HUES6 (cell line): ENCODE results near the gene ZDHHC24.
"Not testable (repeated sequence)": the region's sequence is repeated elsewhere in the genome, so short reads cannot be mapped to it uniquely, and the experiment has no call there.

Source experiments
- H3K27ac ChIP-seq: 2 replicates; pipeline ENCODE4 v1.7.0; 2013; ENCODE audit warnings: low read depth, mild to moderate bottlenecking, low read length, inconsistent platforms
- H3K27me3 ChIP-seq: 2 replicates; pipeline ENCODE4 v1.6.1; 2013; ENCODE audit warnings: low read length; ENCODE audit not compliant: control insufficient read depth, insufficient read depth
- H3K36me3 ChIP-seq: 2 replicates; pipeline ENCODE4 v1.6.1; 2013; ENCODE audit warnings: low read length; ENCODE audit not compliant: control insufficient read depth, insufficient read depth
- H3K4me1 ChIP-seq: 2 replicates; pipeline ENCODE4 v1.6.1; 2013; ENCODE audit warnings: low read length; ENCODE audit not compliant: control insufficient read depth, insufficient read depth
- H3K4me3 ChIP-seq: 2 replicates; pipeline ENCODE4 v1.5.1; 2013; ENCODE audit warnings: low read depth, low read length
- H3K9ac ChIP-seq: one replicate; pipeline ENCODE4 v1.6.1; 2013; ENCODE audit warnings: mild to moderate bottlenecking, low read length
- H3K9me3 ChIP-seq: 2 replicates; pipeline ENCODE4 v1.6.1; 2013; ENCODE audit warnings: low read depth, low read length; ENCODE audit not compliant: control insufficient read depth, insufficient read depth

Gene ZDHHC24, protein sequence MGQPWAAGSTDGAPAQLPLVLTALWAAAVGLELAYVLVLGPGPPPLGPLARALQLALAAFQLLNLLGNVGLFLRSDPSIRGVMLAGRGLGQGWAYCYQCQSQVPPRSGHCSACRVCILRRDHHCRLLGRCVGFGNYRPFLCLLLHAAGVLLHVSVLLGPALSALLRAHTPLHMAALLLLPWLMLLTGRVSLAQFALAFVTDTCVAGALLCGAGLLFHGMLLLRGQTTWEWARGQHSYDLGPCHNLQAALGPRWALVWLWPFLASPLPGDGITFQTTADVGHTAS

DNA sequence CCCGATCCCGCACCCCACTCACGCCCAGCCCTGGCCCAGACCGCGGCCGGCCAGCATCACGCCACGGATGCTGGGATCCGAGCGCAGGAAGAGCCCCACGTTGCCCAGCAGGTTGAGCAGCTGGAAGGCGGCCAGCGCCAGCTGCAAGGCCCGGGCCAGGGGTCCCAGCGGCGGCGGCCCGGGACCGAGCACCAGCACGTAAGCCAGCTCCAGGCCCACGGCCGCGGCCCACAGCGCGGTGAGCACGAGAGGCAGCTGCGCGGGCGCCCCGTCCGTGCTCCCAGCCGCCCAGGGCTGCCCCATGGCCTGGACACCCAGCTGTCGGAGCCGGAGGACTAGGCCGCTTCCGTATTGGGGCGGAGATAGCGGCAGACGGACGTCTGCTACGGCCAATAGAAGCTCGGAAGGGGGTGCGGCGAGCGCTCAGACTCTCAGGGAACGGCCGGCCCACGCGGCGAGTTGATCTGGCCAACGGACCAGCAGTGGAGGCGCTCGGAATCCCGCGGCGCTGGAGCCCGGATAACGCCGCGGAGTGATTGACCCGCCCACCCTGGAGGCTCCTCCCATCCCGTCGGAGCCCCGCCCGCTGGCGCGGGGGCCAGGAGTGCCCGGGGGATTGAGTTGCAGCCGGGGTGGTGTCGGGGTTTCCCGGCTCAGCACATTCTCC, at the start of gene ZDHHC24:
Gene ZDHHC24, minus strand, starts transcription at position 348 of the 667 bp plus-strand sequence. Its CDS starts 45 bp downstream, at position 303.
- no peaks in the 10 kb centered on the region for H3K9me3 ChIP-seq
- H3K27me3 ChIP-seq, result no peaks in the 10 kb centered on the region
- peak within 1 kb of the TSS; percentile 72 for H3K9ac ChIP-seq
- peaks cover 15% of the 10 kb centered on the region for H3K36me3 ChIP-seq
- peak within 1 kb of the TSS; percentile 42; the same call in 1 of the 2 replicates for H3K27ac ChIP-seq
- peak within 1 kb of the TSS; percentile 85 for H3K4me3 ChIP-seq
- peaks cover 33% of the 10 kb centered on the region for H3K4me1 ChIP-seq

DNA sequence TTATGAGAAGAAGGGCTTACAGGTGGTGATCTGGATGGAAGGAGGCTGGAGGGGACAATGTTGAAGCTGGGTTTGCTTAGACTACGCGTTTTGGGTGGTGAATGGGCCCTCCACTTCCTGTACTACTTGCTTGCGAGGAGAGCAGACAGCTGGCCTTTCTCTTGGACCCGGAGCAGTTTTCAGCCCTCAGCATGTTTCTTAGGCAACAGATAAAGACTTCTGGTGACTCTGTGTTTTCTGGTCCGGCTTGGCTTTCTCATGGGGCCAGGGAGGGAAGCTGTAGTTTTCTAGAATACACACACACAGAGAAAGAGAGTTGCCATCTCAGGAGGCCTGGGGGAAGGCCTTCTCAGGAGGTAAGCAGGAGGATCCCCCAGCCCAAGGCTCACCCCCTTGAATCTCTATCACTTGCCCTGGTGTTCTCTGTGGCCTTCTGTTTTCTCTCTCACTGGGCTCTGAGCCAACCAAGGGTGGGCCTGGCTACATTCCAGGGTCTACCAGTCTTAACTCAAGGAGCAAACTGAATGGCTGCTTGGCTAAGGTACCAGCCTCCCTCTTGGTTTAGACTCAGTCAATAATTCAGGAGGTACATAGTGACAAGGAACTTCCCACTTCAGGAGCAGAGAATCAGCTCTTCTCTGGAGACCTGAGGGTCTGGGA, 49.5 kb upstream of the ZDHHC24 start:
- Histone ChIP-seq H3K9me3 (peaks cover 7% of the 10 kb centered on the region; the same call in 1 of the 2 replicates), H3K4me3 (no peak overlapping the region), H3K9ac (no peak overlapping the region), H3K27ac (no peak overlapping the region), H3K27me3 (0 out of 2 replicates have a peak, but pooled peaks cover 3% of the 10 kb centered on the region), H3K36me3 (peaks cover 23% of the 10 kb centered on the region), H3K4me1 (peaks cover 14% of the 10 kb centered on the region)

DNA sequence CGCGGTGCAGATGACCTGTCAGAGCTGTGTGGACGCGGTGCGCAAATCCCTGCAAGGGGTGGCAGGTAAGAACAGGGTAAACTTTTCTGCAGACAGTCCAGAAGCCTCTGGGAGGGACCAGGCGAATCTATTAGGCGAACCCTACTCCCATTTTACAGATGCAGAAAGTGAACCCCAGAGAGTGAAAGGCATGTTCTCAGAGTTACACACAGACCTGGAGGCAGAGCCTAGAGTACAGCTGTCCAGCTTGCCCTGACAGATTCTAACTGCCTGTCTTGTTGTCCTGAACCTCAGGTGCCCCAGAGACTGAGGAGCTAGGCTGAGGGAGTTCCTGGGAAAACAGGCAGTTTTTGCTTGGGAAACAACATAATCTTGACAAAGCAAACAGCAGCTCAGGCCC, 47.8 kb upstream of the ZDHHC24 start:
- Histone ChIP-seq H3K36me3 (peaks cover 6% of the 10 kb centered on the region), H3K27ac (no peak overlapping the region)

DNA sequence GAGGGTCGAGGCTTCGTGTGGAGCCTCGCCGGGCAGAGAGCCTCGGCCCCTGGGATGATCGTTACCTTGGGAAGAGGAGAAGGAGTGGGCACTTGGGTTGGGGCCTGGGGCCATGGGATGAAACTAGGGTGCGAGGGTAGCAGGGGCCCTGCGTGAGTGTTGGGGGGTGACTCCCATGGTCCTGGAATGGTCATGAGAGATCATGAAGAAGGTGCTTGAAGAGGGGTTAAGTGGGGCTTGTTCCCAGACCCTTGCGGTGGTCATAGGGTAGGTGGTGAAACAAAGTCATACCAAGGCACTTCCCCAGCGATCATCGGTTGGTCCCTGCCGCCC, 47.4 kb upstream of the ZDHHC24 start:
- Histone ChIP-seq H3K27me3 (0 out of 2 replicates have a peak, but pooled peaks cover 3% of the 10 kb centered on the region), H3K4me3 (peak overlapping the region; percentile 77), H3K9me3 (peaks cover 7% of the 10 kb centered on the region; the same call in 1 of the 2 replicates), H3K36me3 (peaks cover 6% of the 10 kb centered on the region), H3K27ac (no peak overlapping the region), H3K9ac (peak overlapping the region; percentile 81), H3K4me1 (peaks cover 14% of the 10 kb centered on the region)

More for the DNA sequence above, 47.8 kb upstream of the ZDHHC24 start:
- Histone ChIP-seq H3K4me3 (peak overlapping the region; percentile 77), H3K4me1 (peaks cover 14% of the 10 kb centered on the region), H3K27me3 (0 out of 2 replicates have a peak, but pooled peaks cover 3% of the 10 kb centered on the region), H3K9ac (peak overlapping the region; percentile 81), H3K9me3 (peaks cover 7% of the 10 kb centered on the region; the same call in 1 of the 2 replicates)

DNA sequence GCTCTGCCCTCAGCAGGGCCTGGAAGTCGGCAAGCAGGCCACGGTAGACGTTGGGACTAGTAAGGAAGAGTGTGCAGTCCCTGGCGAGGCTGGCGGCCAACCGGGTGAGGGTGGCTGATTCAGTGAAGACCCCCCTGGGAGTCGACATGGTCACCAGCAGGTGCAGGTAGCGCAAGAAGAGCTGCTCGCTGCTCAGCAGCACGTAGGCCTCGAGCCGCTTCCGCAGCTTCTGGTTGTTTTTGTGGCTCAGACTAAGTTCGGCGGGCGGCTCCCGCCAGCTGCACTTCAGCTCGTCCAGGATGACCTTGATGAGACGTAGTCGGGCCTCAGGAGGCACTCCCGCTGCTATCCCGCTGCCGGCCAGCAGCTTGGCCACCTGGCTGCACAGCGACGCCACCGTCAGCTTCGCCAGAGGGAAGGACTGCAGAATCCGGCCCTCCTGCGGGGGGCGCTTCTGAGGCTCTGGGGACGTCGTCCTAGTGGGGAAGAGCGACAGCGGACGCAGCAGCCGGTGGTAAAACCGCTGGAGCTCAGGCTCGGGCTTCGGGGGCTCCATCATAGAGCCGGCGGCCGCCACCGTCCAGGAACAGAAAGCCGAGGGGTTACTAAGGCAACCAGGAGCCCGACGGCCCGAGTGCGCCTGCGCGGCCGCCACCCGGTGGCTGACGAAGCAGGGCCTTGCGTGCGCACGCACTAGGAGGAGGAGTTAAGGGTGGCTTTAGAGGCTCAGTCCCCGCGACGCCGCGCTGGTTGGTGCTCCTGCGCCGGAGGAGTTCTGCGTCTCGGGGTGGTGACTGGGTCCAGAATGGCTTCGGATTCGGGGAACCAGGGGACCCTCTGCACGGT, 46.8 kb upstream of the ZDHHC24 start, which contains the start of the genes CCDC87 and CCS:
Gene CCDC87, minus strand, starts transcription at position 607 of the 846 bp plus-strand sequence. Its CDS starts 48 bp downstream, at position 559.
Gene CCS, plus strand, starts transcription at position 729 of the 846 bp plus-strand sequence. Its CDS starts 77 bp downstream, at position 806.
- Histone ChIP-seq H3K9me3 (peaks cover 7% of the 10 kb centered on the region; the same call in 1 of the 2 replicates), H3K36me3 (peaks cover 6% of the 10 kb centered on the region), H3K27ac (no peak within 1 kb of the TSS), H3K27me3 (0 out of 2 replicates have a peak, but pooled peaks cover 3% of the 10 kb centered on the region), H3K4me1 (peaks cover 14% of the 10 kb centered on the region), H3K4me3 (peak within 1 kb of the TSS; percentile 77), H3K9ac (peak within 1 kb of the TSS; percentile 81)

DNA sequence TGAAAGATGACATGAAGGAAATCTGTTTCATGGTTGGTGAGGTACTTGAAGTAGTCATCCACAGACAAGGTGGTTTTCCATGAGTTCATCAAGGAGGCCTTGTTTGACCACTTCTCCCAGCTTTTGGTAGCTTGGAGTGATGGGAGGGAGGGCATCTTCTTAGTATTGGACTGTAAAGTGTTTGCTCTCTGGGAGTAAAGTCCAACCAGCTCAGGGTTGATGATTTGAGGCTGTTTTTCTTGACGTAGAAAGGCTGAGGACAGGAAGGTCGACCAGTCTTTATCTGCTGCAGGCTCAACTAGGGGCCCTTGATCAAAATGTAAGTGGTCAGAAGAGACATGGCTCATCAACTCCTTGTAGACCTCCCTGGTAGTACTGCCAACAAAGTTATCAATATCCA, 45.3 kb upstream of the ZDHHC24 start:
- Histone ChIP-seq H3K36me3 (peaks cover 10% of the 10 kb centered on the region), H3K9me3 (peaks cover 11% of the 10 kb centered on the region), H3K9ac (no peak overlapping the region), H3K4me1 (peaks cover 14% of the 10 kb centered on the region), H3K4me3 (no peak overlapping the region), H3K27ac (no peak overlapping the region), H3K27me3 (0 out of 2 replicates have a peak, but pooled peaks cover 3% of the 10 kb centered on the region)

DNA sequence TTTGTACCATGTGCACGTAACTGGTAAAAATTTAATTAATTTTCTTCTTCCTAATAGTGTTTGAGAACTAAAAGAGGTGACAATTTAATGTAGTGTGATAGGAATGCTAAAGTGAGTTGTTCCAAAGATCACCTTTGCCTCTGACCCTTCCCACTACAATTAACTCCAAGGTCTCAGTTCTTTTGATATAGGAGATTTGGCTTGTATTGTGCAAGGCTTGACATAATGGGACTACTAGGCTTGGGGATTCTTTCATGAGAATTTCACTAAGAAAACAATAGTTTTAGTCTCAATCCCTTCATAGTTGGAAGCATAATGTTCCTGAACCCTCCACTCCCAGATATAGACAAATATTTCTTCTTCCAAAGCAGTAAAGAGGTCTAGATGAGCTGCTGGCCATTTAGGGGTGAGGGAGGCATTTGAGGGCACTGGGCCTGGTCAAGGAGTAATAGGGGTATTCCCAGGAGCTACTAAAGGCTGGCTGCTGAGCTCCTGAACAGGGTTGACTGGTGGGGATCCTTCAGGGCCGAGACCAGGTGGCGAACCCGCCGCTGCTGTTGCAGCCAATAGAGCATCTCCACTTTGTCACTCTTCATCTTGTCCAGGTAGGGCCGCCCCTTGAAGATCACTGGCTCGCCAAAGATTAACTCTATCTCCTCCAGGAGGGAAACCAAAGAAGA, 44.3 kb upstream of the ZDHHC24 start:
- Histone ChIP-seq H3K27me3 (0 out of 2 replicates have a peak, but pooled peaks cover 3% of the 10 kb centered on the region), H3K9me3 (peaks cover 15% of the 10 kb centered on the region)

DNA sequence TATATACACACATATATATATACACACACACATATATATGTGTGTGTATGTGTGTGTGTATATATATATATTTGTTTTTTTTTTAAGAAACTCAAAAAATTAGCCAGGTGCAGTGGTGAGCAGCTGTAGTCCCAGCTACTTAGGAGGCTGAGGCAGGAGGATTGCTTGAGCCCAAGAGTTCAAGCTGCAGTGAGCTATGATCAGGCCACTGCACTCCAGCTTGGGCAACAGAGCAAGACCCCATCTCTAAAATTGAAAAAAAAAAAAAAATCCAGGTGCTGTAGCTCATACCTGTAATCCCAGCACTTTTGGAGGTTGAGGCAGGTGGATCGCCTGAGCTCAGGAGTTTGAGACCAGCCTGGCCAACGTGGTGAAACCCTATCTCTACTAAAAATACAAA, 43.5 kb upstream of the ZDHHC24 start:
- not testable (repeated sequence) for H3K36me3 ChIP-seq, H3K9ac ChIP-seq, H3K4me3 ChIP-seq, H3K27ac ChIP-seq, H3K27me3 ChIP-seq
- H3K9me3 ChIP-seq, result peaks cover 15% of the 10 kb centered on the region
- peaks cover 14% of the 10 kb centered on the region for H3K4me1 ChIP-seq

More for the DNA sequence above, 44.3 kb upstream of the ZDHHC24 start:
- Histone ChIP-seq H3K27ac (no peak overlapping the region), H3K4me1 (peaks cover 14% of the 10 kb centered on the region), H3K36me3 (peaks cover 9% of the 10 kb centered on the region), H3K9ac (no peak overlapping the region), H3K4me3 (no peak overlapping the region)

DNA sequence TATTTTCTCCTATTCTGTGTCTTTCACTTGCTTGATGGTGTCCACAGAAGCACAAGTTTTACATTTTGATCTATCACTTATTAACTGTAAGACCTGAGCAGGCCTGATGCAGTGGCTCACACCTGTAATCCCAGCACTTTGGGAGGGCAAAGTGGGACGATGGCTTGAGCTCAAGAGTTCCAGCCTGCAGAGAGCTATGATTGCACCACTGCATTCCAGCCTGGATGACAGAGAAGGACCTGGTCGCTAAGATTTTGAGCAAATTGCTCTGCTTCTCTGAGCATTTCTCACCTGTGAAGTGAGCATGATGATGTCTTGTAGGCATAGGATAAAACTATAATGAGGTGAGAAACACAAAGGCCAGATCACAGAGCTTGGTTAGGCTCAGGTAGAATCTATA, 40.3 kb upstream of the ZDHHC24 start:
- Histone ChIP-seq H3K27ac (no peak overlapping the region), H3K27me3 (0 out of 2 replicates have a peak, but pooled peaks cover under 1% of the 10 kb centered on the region), H3K9me3 (peaks cover 20% of the 10 kb centered on the region), H3K36me3 (peaks cover 18% of the 10 kb centered on the region; the same call in 1 of the 2 replicates), H3K4me3 (no peak overlapping the region), H3K4me1 (no peaks in the 10 kb centered on the region), H3K9ac (no peak overlapping the region)

DNA sequence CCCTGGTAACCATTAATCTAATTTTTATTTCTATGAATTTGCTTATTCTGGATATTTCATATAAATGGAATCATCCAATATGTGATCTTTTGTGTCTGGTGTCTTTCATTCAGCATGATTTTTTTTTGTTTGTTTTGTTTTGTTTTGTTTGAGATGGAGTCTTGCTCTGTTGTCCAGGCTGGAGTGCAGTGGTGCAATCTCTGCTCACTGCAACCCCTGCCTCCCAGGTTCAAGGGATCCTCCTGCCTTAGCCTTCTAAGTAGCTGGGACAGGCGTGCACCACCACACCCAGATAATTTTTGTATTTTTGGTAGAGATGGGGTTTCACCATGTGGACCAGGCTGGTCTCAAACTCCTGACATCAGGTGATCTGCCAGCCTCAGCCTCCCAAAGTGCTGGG, 39.6 kb upstream of the ZDHHC24 start:
- H3K27ac ChIP-seq, H3K9ac ChIP-seq, H3K4me1 ChIP-seq, H3K4me3 ChIP-seq, H3K27me3 ChIP-seq: not testable (repeated sequence)
- Histone ChIP-seq H3K9me3 (peaks cover 23% of the 10 kb centered on the region), H3K36me3 (peaks cover 25% of the 10 kb centered on the region; the same call in 1 of the 2 replicates)
